Measurements from ENCODE around the gene TWF2. TPM values are rescaled to one million over a fixed set of nuclear protein-coding genes. Genes with fewer than 3 reads are reported as not detected.

The TWF2 gene
- total and polyA plus RNA-seq, 9 donors = 14.3 to 56.3 (median 41.2) TPM

GRCh38 chr3:52228751-52229291 lies 10.1 kb downstream of the TWF2 start:
- Histone ChIP-seq H3K9me3 (no peaks in the 10 kb centered on the region), H3K36me3 (peaks cover 2% of the 10 kb centered on the region), H3K27me3 (no peaks in the 10 kb centered on the region), H3K4me3 (no peak overlapping the region), H3K4me1 (ENCODE audit: insufficient read depth) (no peaks in the 10 kb centered on the region), H3K27ac (no peak overlapping the region)
- intact Hi-C loops (cut with DNase I) = loop anchor here in 1 of 4 donors (10.0 kb wide), 1 partner anchor 46 kb away; the partner anchor contains the start of gene WDR82
- 84 to 85% (median 85%) methylated on average over 21 of the region's 21 CpGs for WGBS, 3 donors
- peak in 2 of 5 donors; percentile 20 to 31 for DNase-seq
- no peak for TF ChIP-seq POLR2A (IDR thresholded peaks at IDR 0.05)
- TF ChIP-seq CTCF (IDR thresholded peaks at IDR 0.05) = no peak
- no peak for TF ChIP-seq EP300 (IDR thresholded peaks at IDR 0.05)

- Histone ChIP-seq H3K36me3 (peaks cover 2% of the 10 kb centered on the region), H3K27me3 (no peaks in the 10 kb centered on the region), H3K9me3 (no peaks in the 10 kb centered on the region), H3K4me1 (ENCODE audit: insufficient read depth) (no peaks in the 10 kb centered on the region), H3K4me3 (no peak overlapping the region), H3K27ac (no peak overlapping the region)
- WGBS, 3 donors = 72 to 78% (median 74%) methylated on average over 10 of the region's 10 CpGs
- intact Hi-C loops (cut with DNase I) = loop anchor here in 1 of 4 donors (10.0 kb wide), 1 partner anchor 47 kb away; the partner anchor contains the start of gene WDR82
- DNase-seq = no peak
- TF ChIP-seq POLR2A (IDR thresholded peaks at IDR 0.05) = no peak
- no peak for TF ChIP-seq EP300 (IDR thresholded peaks at IDR 0.05)
- TF ChIP-seq CTCF (IDR thresholded peaks at IDR 0.05) = no peak
Measured at GRCh38 chr3:52228266-52228665, 10.7 kb downstream of the TWF2 start.

GRCh38 chr3:52227766-52228165 lies 11.2 kb downstream of the TWF2 start:
- Histone ChIP-seq H3K27me3 (no peaks in the 10 kb centered on the region), H3K27ac (no peak overlapping the region), H3K4me1 (ENCODE audit: insufficient read depth) (no peaks in the 10 kb centered on the region), H3K4me3 (no peak overlapping the region), H3K9me3 (no peaks in the 10 kb centered on the region), H3K36me3 (peaks cover 2% of the 10 kb centered on the region)
- 55 to 64% (median 60%) methylated on average over 7 of the region's 7 CpGs for WGBS, 3 donors
- DNase-seq = no peak
- intact Hi-C loops (cut with DNase I) = loop anchor here in 1 of 4 donors (10.0 kb wide), 1 partner anchor 47 kb away; the partner anchor contains the start of gene WDR82
- no peak for TF ChIP-seq CTCF (IDR thresholded peaks at IDR 0.05)
- no peak for TF ChIP-seq EP300 (IDR thresholded peaks at IDR 0.05)
- TF ChIP-seq POLR2A (IDR thresholded peaks at IDR 0.05) = no peak

GRCh38 chr3:52227117-52227516 lies 11.8 kb downstream of the TWF2 start:
- H3K9me3 ChIP-seq = no peaks in the 10 kb centered on the region

More at GRCh38 chr3:52227117-52227516, 11.8 kb downstream of the TWF2 start:
- Histone ChIP-seq H3K27me3 (no peaks in the 10 kb centered on the region), H3K4me1 (ENCODE audit: insufficient read depth) (peaks cover 2% of the 10 kb centered on the region), H3K27ac (no peak overlapping the region), H3K36me3 (peaks cover 2% of the 10 kb centered on the region), H3K4me3 (no peak overlapping the region)
- no peak for DNase-seq
- 74 to 92% (median 88%) methylated on average over 4 of the region's 4 CpGs for WGBS, 3 donors
- intact Hi-C loops (cut with DNase I) = loop anchor here in 1 of 4 donors (10.0 kb wide), 1 partner anchor 48 kb away; the partner anchor contains the start of gene WDR82
- TF ChIP-seq POLR2A (IDR thresholded peaks at IDR 0.05) (no peak), CTCF (IDR thresholded peaks at IDR 0.05) (no peak), EP300 (IDR thresholded peaks at IDR 0.05) (no peak)
